Memory B cell (primary cell): Measurements from ENCODE around the gene ANKRD34C.

ENCODE experiments used
- ATAC-seq: fragments of 150-1000 bp; cut with Tn5 transposase; 2 replicates; pipeline ENCODE4 v1.10.0; 2021; ENCODE audit warnings: low read depth, mild to moderate bottlenecking, moderate library complexity
- DNase-seq, 2 donors: peaks; one replicate each; pipeline ENCODE4 v3.0.0; 2022; ENCODE audit warnings: low spot score in 2 of 2
- H3K27ac Mint-ChIP-seq: one replicate; pipeline ENCODE4 v1.8.0; 2022; ENCODE audit warnings: mild to moderate bottlenecking, moderate library complexity, mixed read lengths
- H3K27me3 Mint-ChIP-seq: one replicate; pipeline ENCODE4 v1.8.0; 2022; ENCODE audit warnings: mixed read lengths
- H3K36me3 Mint-ChIP-seq: one replicate; pipeline ENCODE4 v1.8.0; 2022; ENCODE audit warnings: mild to moderate bottlenecking, mixed read lengths
- H3K4me1 Mint-ChIP-seq: one replicate; pipeline ENCODE4 v1.8.0; 2022; ENCODE audit warnings: mixed read lengths
- H3K4me3 Mint-ChIP-seq: one replicate; pipeline ENCODE4 v1.8.0; 2022; ENCODE audit warnings: mild to moderate bottlenecking, moderate library complexity, mixed read lengths
- H3K9me3 Mint-ChIP-seq: one replicate; pipeline ENCODE4 v1.8.0; 2022; ENCODE audit warnings: mixed read lengths

The ANKRD34C gene

GRCh38 chr15:79294075-79294474, 11.6 kb downstream of the ANKRD34C start:
- Mint-ChIP-seq H3K4me3 (no peak overlapping the region), H3K36me3 (no peaks in the 10 kb centered on the region), H3K27me3 (peaks cover 13% of the 10 kb centered on the region), H3K4me1 (peaks cover 10% of the 10 kb centered on the region), H3K9me3 (no peaks in the 10 kb centered on the region), H3K27ac (no peak overlapping the region)
- ATAC-seq (no peak), DNase-seq (no peak)

GRCh38 chr15:79296583-79296982, 14.1 kb downstream of the ANKRD34C start:
- DNase-seq (no peak), ATAC-seq (no peak)
- Mint-ChIP-seq H3K4me3 (no peak overlapping the region), H3K9me3 (no peaks in the 10 kb centered on the region), H3K4me1 (peaks cover 4% of the 10 kb centered on the region), H3K27ac (no peak overlapping the region), H3K36me3 (no peaks in the 10 kb centered on the region), H3K27me3 (peaks cover 4% of the 10 kb centered on the region)

- Mint-ChIP-seq H3K27ac (no peak overlapping the region), H3K4me3 (no peak overlapping the region), H3K36me3 (no peaks in the 10 kb centered on the region), H3K27me3 (peaks cover 8% of the 10 kb centered on the region), H3K4me1 (peaks cover 3% of the 10 kb centered on the region), H3K9me3 (no peaks in the 10 kb centered on the region)
- DNase-seq (no peak), ATAC-seq (no peak)
Observed at GRCh38 chr15:79299126-79299840, 16.8 kb downstream of the ANKRD34C start.

- H3K9me3 Mint-ChIP-seq = no peaks in the 10 kb centered on the region
- no peak overlapping the region for H3K4me3 Mint-ChIP-seq
- no peak overlapping the region for H3K27ac Mint-ChIP-seq
- ATAC-seq (no peak), DNase-seq (no peak)
- peaks cover 12% of the 10 kb centered on the region for H3K27me3 Mint-ChIP-seq
- H3K4me1 Mint-ChIP-seq = peaks cover 3% of the 10 kb centered on the region
- no peaks in the 10 kb centered on the region for H3K36me3 Mint-ChIP-seq
Observed at GRCh38 chr15:79299841-79300235, 17.3 kb downstream of the ANKRD34C start.

GRCh38 chr15:79307251-79307650, 24.7 kb downstream of the ANKRD34C start:
- DNase-seq (no peak), ATAC-seq (no peak)
- Mint-ChIP-seq H3K36me3 (no peaks in the 10 kb centered on the region), H3K27me3 (peaks cover 10% of the 10 kb centered on the region), H3K9me3 (no peaks in the 10 kb centered on the region), H3K4me1 (peaks cover 15% of the 10 kb centered on the region), H3K4me3 (no peak overlapping the region), H3K27ac (no peak overlapping the region)

DNA sequence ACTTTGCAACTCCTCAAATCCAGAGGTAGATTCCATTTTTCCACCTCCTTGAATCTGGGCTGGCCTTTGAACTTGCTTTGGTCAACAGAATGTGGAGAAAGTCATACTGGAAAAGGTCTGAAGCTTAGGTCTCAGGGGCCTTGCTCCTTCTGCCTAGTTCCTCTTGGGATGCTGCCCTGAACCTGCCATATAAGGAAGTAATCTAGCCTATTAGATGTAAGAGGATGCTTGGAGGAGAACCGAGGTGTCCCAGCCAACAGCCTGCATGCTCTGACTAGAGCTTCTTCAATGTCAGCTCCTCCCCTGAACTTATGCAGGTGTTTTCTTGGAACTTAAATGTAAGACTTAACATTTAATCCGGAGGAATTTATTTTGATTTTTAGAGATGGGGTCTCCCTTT, 26.4 kb downstream of the ANKRD34C start:
- H3K4me1 Mint-ChIP-seq = peaks cover 24% of the 10 kb centered on the region
- peaks cover 4% of the 10 kb centered on the region for H3K36me3 Mint-ChIP-seq
- no peaks in the 10 kb centered on the region for H3K9me3 Mint-ChIP-seq

DNA sequence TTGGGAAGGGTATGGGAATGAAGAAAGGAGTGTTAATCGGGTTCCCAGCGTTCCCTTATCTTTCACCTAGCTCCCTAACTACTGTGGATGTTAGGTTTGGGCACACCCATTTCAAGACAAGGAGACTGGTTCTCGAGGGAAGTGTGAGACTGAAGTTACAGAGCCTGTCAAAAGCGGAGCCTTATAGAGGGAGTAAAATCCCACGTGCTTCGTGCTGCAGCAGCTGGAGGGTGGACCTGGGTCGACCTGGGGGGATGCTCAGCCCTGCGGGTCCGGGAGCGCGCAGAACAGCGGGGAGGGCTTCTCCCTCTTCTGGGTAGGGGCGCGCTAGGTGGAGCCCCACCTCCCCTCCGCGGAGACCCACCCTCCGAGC, 28.1 kb downstream of the ANKRD34C start:
- no peak for DNase-seq
- ATAC-seq = peak; percentile 31
- H3K4me3 Mint-ChIP-seq = peak overlapping the region; percentile 94
- H3K9me3 Mint-ChIP-seq = no peaks in the 10 kb centered on the region
- peaks cover 14% of the 10 kb centered on the region for H3K36me3 Mint-ChIP-seq
- H3K27me3 Mint-ChIP-seq = peaks cover 2% of the 10 kb centered on the region
- H3K27ac Mint-ChIP-seq = peak overlapping the region; percentile 63
- H3K4me1 Mint-ChIP-seq = peaks cover 28% of the 10 kb centered on the region

More for the DNA sequence above, 26.4 kb downstream of the ANKRD34C start:
- ATAC-seq (no peak), DNase-seq (no peak)
- H3K4me3 Mint-ChIP-seq = no peak overlapping the region
- H3K27me3 Mint-ChIP-seq = peaks cover 9% of the 10 kb centered on the region
- no peak overlapping the region for H3K27ac Mint-ChIP-seq

- Mint-ChIP-seq H3K27ac (peak within 1 kb of the TSS; percentile 63), H3K4me3 (peak within 1 kb of the TSS; percentile 94), H3K27me3 (no peaks in the 10 kb centered on the region), H3K4me1 (peaks cover 29% of the 10 kb centered on the region), H3K36me3 (peaks cover 18% of the 10 kb centered on the region), H3K9me3 (no peaks in the 10 kb centered on the region)
- ATAC-seq = peak; percentile 94
- DNase-seq = peak; percentile 72
Observed at GRCh38 chr15:79310985-79311900, 28.7 kb downstream of the ANKRD34C start, which contains the start of gene TMED3. TSS of gene TMED3 (plus strand) at chr15:79311112. CDS start at chr15:79311250, 138 bp downstream.

DNA sequence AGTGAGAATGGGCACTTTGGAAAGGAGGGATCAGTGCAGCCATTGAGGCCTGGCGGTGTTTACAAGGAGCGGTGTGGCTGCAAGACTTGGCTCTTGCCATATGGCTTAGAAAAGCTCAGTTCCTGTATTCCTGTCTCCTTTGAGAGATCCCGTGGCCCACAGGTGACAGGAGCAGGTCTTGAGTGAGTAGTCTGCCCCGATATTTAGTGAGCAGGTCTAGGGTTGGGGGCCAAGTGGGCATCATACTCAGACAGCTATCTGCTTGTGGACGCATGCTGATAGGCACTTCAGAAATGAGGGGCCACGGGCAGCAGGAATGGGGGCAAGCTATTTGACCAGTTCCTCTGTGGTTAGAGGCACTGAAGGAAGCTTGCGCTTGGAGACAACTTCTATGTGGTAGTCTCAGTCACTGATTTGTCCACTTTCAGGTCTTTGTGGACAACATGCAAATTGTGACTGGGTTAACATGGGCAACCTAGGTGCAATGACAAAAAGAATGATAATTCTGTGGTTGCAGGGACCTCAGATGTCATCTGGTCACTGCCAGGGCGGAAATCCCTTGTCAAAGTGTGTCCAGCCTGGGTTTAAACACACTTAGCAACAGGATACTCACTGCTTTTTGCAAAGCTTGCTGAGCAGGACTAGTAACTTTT, 29.5 kb downstream of the ANKRD34C start:
- H3K4me1 Mint-ChIP-seq = peaks cover 29% of the 10 kb centered on the region
- peaks cover 26% of the 10 kb centered on the region for H3K36me3 Mint-ChIP-seq
- peak overlapping the region; percentile 94 for H3K4me3 Mint-ChIP-seq
- ATAC-seq (no peak), DNase-seq (no peak)
- no peaks in the 10 kb centered on the region for H3K27me3 Mint-ChIP-seq
- no peaks in the 10 kb centered on the region for H3K9me3 Mint-ChIP-seq
- H3K27ac Mint-ChIP-seq = no peak overlapping the region

GRCh38 chr15:79314186-79314585, 31.7 kb downstream of the ANKRD34C start:
- Mint-ChIP-seq H3K9me3 (peaks cover under 1% of the 10 kb centered on the region), H3K4me3 (no peak overlapping the region), H3K27me3 (no peaks in the 10 kb centered on the region), H3K36me3 (peaks cover 46% of the 10 kb centered on the region), H3K27ac (no peak overlapping the region), H3K4me1 (peaks cover 25% of the 10 kb centered on the region)
- no peak for DNase-seq
- ATAC-seq = no peak

GRCh38 chr15:79314811-79315210, 32.3 kb downstream of the ANKRD34C start:
- DNase-seq (no peak), ATAC-seq (no peak)
- Mint-ChIP-seq H3K9me3 (peaks cover 2% of the 10 kb centered on the region), H3K27me3 (no peaks in the 10 kb centered on the region), H3K27ac (no peak overlapping the region), H3K36me3 (peaks cover 51% of the 10 kb centered on the region), H3K4me3 (no peak overlapping the region), H3K4me1 (peaks cover 30% of the 10 kb centered on the region)

GRCh38 chr15:79315623-79316328, 33.3 kb downstream of the ANKRD34C start:
- Mint-ChIP-seq H3K9me3 (peaks cover 2% of the 10 kb centered on the region), H3K4me1 (peaks cover 27% of the 10 kb centered on the region), H3K27ac (no peak overlapping the region), H3K36me3 (peaks cover 53% of the 10 kb centered on the region), H3K4me3 (no peak overlapping the region), H3K27me3 (no peaks in the 10 kb centered on the region)
- no peak for DNase-seq
- no peak for ATAC-seq

DNA sequence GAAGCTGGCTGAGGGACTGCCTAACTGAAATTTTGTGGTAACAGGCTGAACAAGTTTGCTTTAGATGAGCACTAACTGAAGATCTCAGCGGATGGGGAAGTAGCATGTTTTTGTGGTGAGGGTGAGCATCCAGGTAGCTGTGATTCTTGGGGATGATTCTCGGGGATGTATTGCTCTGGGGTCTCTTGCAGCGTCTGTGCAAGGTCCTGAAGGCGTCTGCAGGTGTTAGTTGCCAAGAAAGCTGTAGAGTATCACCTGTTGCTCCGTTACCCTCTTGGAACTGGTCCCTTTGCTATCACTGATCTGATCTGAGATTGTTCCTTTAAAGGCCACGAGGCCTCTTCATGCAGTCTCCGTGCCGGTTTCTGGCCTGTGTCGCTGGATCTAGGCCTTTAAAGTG, 34.3 kb downstream of the ANKRD34C start:
- H3K27me3 Mint-ChIP-seq = no peaks in the 10 kb centered on the region
- H3K36me3 Mint-ChIP-seq = peaks cover 60% of the 10 kb centered on the region
- H3K4me3 Mint-ChIP-seq = no peak overlapping the region
- peaks cover 24% of the 10 kb centered on the region for H3K4me1 Mint-ChIP-seq
- H3K9me3 Mint-ChIP-seq = peaks cover 2% of the 10 kb centered on the region
- ATAC-seq = no peak
- no peak for DNase-seq
- H3K27ac Mint-ChIP-seq = no peak overlapping the region
